GM12873 (cell line): ENCODE measurements around the gene GPI.
A peak's percentile ranks its signal among the peaks of the same experiment; 100 is the strongest.

Source experiments
- TF ChIP-seq, protein P1 (sequence below): IDR thresholded peaks from 2 replicates; pipeline ENCODE4 v1.5.1; 2012; ENCODE audit warnings: low read depth, mild to moderate bottlenecking, moderate library complexity, low read length, control low read depth; ENCODE audit not compliant: insufficient read depth; ENCODE audit errors: missing control alignments

Gene GPI

DNA sequence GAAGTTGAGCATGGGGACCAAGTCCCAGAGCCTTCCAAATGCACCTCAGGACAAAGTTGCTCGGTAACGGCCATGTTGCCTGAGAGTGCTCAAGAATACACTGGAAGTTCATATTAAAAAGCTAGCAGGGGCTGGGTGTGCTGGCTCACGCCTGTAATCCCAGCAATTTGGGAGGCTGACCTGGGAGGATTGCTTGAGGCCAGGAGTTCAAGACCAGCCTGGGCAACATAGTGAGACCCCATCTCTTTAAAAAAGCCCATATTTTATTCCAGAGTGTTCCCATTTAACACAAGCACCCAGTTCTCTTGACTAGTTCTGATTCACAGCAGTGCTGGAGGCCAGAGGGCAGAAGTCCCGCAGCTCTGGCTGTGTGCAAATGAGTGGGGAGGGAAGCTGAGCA, 8.1 kb upstream of the GPI start:
- TF ChIP-seq, protein P1, sequence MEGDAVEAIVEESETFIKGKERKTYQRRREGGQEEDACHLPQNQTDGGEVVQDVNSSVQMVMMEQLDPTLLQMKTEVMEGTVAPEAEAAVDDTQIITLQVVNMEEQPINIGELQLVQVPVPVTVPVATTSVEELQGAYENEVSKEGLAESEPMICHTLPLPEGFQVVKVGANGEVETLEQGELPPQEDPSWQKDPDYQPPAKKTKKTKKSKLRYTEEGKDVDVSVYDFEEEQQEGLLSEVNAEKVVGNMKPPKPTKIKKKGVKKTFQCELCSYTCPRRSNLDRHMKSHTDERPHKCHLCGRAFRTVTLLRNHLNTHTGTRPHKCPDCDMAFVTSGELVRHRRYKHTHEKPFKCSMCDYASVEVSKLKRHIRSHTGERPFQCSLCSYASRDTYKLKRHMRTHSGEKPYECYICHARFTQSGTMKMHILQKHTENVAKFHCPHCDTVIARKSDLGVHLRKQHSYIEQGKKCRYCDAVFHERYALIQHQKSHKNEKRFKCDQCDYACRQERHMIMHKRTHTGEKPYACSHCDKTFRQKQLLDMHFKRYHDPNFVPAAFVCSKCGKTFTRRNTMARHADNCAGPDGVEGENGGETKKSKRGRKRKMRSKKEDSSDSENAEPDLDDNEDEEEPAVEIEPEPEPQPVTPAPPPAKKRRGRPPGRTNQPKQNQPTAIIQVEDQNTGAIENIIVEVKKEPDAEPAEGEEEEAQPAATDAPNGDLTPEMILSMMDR = no peak

DNA sequence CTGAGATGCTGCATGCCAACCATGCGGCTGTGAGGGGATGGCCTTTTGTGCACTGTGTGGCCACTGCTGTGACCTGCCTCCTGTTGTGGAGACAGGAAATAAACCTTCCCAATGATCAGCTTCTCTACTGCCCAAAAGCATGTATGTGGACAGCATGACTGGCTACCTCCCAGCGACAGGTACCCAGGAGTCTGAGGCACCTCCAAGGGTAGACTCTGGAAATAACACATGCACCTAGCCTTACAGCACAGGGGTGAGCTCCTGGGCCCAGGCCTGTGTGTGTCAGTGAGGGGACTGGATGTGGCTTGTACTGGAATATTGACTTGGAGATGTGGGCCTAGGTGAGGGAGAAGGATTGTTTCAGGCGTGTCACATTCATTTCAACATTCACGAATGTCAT, 7.6 kb upstream of the GPI start:
- TF ChIP-seq, protein P1 = no peak

DNA sequence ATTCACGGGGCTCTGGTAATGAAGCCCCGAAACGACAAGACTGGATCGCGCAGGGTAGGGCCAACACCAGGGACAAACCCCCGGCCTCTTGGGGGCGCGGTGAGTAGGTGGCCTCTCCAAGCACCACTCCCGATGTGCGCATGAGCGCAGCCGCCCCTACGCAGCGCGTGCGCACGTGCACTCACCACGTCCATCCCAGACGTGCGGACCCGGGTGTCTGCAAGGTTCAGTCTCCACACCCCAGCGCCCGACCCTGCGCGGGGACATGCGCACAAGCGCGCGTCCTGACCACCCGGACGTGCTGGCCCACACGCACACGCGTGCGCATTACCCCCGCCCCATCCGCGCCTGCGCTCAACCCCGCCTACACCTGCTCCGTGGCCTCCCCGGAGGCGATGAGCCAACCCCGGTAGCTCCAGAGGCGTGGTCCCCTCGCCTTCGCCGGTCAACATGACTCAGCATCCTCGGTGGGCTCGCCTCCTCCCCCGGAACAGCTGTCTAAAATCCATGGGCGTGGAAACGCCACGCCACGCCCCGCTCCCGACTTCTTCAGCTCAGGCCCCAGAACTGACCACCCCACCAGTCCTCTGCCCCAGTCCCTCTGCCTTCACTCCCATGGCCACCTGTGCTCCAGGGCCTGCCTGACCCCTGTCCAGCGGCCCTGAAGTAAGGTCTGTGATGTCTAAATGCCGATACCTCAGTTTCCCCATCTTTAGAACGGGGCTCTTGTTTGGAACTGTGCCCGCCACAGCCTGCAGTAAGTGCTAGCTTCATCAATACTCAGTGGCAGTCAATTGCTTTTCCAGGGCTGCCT, 5.6 kb upstream of the GPI start:
- TF ChIP-seq, protein P1 = peak; percentile 73

DNA sequence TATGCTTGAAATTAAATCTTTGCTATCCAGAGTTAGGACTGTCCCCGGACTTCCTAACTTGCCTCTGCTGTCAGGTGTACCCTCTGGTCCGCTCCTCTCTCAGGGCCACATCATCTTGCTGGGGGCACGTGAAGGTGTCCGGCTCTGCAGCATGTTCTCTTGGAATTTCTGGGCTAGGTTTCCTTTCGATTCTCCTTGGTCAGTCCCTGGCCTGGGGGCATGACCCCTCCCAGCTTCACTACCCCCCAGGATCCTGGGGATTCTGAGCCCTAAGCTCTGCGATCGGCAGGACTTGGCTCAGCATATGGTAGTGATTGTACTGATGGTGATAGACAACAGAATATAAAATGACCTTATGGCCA, 5.1 kb upstream of the GPI start:
- TF ChIP-seq, protein P1 = no peak

DNA sequence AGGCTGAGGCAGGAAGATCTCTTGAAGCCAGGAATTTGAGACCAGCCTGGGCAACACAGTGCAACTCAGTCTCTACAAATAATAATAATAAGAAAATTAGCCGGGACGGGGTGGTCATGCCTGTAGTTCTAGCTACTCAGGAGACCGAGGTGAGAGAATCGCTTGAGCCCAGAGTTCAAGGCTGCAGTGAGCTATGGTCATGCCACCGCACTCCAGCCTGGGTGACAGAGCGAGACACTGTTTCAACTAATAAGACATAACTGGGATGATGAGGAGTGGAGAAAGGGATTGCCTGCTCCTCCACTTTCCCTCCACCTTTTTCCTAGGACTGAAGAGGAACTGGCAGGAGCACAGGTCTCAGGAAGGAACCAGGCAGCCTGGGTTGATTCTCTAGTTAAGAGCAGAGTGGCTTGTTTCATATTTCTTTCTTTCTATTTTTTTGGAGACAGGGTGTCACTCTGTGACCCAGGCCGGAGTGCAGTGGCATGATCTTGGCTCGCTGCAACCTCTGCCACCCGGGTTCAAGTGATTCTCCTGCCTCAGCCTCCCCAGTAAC, 4.6 kb upstream of the GPI start:
- TF ChIP-seq, protein P1 = no peak

DNA sequence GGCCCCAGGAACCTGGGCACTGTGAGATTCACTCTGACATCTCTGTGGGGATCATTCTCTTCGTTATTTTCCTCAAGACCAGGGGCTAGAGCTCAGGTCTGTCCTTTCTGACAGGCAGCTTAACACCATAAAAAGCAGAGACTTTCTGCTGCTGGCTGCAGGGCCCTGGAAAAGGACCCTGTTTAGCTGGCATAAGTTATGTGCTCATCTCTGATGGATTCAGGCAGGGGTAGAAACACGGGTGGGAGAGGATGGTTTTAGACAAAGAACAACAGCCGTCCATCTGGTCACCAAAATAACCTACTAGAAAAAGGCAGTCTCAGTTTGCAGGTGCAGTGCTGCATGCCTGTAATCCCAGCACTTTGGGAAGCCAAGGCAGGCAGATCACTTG, 2.3 kb upstream of the GPI start:
- TF ChIP-seq, protein P1 = no peak

DNA sequence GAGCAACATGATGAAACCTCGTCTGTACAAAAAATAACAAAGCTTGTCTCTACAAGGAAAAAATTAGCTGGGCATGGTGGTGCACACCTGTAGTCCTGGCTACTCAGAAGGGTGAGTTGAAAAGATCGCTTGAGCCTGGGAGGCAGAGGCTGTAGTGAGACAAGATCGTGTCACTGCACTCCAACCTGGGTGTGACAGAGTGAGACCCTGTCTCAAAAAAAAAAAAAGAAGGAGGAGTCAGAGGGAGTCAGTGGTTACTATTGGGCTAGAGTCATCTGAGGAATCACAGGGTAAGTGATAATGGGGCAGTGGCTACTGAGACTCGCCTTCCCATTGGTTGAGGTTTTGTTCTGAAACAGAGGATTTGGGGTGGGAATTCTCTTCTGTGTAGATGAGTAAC, 1.9 kb upstream of the GPI start:
- TF ChIP-seq, protein P1 = no peak
